Measurements from ENCODE around the gene OR52E2.

DNA sequence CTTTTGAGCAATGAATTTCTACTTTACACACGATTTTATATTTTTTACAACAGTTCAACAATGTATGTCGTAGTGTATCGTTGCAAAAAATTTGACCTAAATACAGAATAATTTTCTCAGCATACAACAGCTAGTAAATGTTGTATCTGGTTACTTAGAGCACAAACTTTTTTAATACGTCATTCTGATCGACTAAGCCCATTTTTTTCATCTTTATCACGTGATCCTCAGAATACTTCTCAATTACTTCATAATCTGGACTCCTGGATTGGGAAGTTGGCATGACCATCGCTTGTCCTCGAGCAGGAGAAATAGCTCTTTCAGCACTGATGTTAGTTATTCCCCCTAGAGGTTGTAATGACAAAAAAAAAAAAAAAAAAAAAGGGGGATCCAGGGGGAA, 48.2 kb downstream of the OR52E2 start:
- TF ChIP-seq POLR2A (IDR thresholded peaks at IDR 0.05), result no peak
- TF ChIP-seq, protein P1, sequence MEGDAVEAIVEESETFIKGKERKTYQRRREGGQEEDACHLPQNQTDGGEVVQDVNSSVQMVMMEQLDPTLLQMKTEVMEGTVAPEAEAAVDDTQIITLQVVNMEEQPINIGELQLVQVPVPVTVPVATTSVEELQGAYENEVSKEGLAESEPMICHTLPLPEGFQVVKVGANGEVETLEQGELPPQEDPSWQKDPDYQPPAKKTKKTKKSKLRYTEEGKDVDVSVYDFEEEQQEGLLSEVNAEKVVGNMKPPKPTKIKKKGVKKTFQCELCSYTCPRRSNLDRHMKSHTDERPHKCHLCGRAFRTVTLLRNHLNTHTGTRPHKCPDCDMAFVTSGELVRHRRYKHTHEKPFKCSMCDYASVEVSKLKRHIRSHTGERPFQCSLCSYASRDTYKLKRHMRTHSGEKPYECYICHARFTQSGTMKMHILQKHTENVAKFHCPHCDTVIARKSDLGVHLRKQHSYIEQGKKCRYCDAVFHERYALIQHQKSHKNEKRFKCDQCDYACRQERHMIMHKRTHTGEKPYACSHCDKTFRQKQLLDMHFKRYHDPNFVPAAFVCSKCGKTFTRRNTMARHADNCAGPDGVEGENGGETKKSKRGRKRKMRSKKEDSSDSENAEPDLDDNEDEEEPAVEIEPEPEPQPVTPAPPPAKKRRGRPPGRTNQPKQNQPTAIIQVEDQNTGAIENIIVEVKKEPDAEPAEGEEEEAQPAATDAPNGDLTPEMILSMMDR (IDR thresholded peaks at IDR 0.05), result no peak

Data from esophagus squamous epithelium (tissue), 4 donors.